Measurements from ENCODE around the gene SMCP. TPM values are rescaled to one million over a fixed set of nuclear protein-coding genes. Genes with fewer than 3 reads are reported as not detected.

The SMCP gene
- total RNA-seq, 1 donor from 2014 or later, result not detected

DNA sequence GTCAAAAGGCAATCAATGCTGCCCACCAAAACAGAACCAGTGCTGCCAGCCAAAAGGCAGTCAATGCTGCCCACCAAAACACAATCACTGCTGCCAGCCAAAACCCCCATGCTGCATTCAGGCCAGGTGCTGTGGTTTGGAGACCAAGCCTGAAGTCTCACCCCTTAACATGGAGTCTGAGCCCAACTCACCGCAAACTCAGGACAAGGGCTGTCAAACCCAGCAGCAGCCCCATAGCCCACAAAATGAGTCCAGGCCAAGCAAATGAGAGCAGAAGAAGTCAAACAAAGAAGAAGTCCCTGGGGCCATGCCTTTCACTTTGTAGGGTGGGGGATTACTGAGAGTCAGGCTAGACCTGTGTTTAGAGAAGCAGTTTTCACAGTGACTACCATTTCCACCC, 6.4 kb downstream of the SMCP start:
- H3K36me3 Mint-ChIP-seq (ENCODE audit: unreplicated experiment), result no peaks in the 10 kb centered on the region
- TF ChIP-seq, protein P1, sequence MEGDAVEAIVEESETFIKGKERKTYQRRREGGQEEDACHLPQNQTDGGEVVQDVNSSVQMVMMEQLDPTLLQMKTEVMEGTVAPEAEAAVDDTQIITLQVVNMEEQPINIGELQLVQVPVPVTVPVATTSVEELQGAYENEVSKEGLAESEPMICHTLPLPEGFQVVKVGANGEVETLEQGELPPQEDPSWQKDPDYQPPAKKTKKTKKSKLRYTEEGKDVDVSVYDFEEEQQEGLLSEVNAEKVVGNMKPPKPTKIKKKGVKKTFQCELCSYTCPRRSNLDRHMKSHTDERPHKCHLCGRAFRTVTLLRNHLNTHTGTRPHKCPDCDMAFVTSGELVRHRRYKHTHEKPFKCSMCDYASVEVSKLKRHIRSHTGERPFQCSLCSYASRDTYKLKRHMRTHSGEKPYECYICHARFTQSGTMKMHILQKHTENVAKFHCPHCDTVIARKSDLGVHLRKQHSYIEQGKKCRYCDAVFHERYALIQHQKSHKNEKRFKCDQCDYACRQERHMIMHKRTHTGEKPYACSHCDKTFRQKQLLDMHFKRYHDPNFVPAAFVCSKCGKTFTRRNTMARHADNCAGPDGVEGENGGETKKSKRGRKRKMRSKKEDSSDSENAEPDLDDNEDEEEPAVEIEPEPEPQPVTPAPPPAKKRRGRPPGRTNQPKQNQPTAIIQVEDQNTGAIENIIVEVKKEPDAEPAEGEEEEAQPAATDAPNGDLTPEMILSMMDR (IDR thresholded peaks at IDR 0.05), result no peak
- H3K4me1 Mint-ChIP-seq (ENCODE audit: unreplicated experiment), result no peaks in the 10 kb centered on the region
- H3K9me3 Mint-ChIP-seq (ENCODE audit: unreplicated experiment), result no peaks in the 10 kb centered on the region
- no peak for DNase-seq (ENCODE audit: extremely low spot score, unreplicated experiment)
- no peak overlapping the region for H3K4me3 Mint-ChIP-seq (ENCODE audit: unreplicated experiment)
- H3K27ac Mint-ChIP-seq (ENCODE audit: unreplicated experiment), result no peak overlapping the region
- no peaks in the 10 kb centered on the region for H3K27me3 Mint-ChIP-seq (ENCODE audit: unreplicated experiment)

DNA sequence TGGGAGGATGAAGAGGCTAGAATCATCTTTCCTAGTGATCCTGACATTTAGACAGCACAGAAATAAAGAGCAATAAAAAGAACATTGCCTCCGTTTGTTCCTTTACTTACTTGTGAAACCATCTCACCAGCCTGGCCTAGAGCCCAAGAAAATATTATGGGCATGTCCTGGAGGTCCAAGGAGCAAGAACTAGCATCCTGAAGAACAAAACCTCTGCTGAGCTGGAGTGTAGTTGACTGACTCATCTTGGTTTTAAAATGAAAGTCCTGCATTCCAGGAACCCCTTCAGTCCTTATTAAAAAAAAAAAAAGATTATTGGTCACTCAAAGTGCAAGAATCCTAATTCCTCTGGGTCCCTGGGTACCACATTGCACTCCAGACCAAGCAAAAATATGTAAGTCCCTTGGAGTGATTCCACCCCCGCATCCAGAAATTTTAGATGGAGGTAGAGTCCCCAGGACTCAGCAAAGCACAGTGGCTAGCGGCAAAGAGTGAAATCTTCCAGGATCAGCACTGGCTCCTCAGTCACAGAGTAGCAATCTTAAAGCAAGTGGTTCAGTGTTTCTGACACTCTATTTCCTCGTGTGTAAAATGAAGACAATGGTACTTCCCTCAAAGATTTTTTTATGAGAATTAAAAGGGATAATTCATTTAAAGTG, 7.0 kb downstream of the SMCP start:
- TF ChIP-seq, protein P1 (IDR thresholded peaks at IDR 0.05), result no peak
- Mint-ChIP-seq H3K4me1 (ENCODE audit: unreplicated experiment) (no peaks in the 10 kb centered on the region), H3K36me3 (ENCODE audit: unreplicated experiment) (no peaks in the 10 kb centered on the region), H3K4me3 (ENCODE audit: unreplicated experiment) (no peak overlapping the region), H3K27me3 (ENCODE audit: unreplicated experiment) (no peaks in the 10 kb centered on the region), H3K27ac (ENCODE audit: unreplicated experiment) (no peak overlapping the region), H3K9me3 (ENCODE audit: unreplicated experiment) (no peaks in the 10 kb centered on the region)
- no peak for DNase-seq (ENCODE audit: extremely low spot score, unreplicated experiment)

DNA sequence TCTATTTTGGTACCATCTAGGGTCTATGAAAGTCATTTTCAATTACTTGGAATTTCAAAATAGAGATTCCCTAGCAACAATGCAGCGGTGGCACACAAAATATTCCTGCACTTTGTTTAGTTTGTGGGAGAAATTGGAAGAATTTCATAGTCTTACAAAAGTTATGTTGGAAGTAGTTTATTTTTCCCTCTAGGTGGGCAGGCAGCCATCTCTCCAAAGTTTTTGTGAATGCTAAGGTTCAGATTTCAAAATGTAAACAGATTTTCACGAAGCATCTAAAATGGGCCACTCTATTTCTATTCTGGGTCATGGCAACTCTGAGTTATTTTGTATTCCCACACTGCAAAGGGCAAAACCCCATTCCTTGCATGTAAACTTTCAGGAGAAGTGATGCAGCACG, 8.0 kb downstream of the SMCP start:
- TF ChIP-seq, protein P1 (IDR thresholded peaks at IDR 0.05), result no peak
- Mint-ChIP-seq H3K9me3 (ENCODE audit: unreplicated experiment) (no peaks in the 10 kb centered on the region), H3K27ac (ENCODE audit: unreplicated experiment) (no peak overlapping the region), H3K4me1 (ENCODE audit: unreplicated experiment) (no peaks in the 10 kb centered on the region), H3K36me3 (ENCODE audit: unreplicated experiment) (no peaks in the 10 kb centered on the region), H3K27me3 (ENCODE audit: unreplicated experiment) (no peaks in the 10 kb centered on the region), H3K4me3 (ENCODE audit: unreplicated experiment) (no peak overlapping the region)
- no peak for DNase-seq (ENCODE audit: extremely low spot score, unreplicated experiment)

DNA sequence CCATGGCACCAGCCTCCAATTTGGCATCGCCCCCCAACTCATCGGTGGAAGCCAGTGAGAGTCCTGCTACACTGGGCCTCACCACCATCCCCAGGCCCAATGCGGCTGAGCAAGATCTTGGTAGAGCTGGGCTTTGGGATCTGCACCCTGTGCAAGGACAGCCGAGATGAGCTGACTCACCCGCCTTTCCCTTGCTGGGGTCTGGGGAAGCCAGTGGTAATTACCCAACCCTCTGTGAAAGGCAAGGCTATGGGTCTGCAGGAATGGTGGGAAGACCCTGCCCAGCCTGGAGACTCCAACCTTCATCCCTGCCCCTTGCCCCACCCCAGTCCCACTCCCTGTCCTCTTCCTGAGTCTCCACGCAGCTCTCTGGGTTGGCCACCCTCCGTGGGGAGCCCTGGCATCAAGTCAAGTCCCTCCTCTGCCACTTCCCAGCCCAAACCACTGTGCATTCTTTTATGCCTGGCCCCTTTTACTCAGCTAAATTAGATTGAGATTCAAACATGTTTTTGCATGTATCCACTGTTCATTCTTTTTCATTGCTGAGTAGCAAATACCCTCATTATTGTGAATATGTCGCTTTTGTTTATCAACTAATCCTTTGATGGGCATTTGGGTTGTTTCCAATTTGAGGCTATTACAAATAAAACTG, 8.8 kb downstream of the SMCP start:
- TF ChIP-seq, protein P1 (IDR thresholded peaks at IDR 0.05), result no peak
- no peak overlapping the region for H3K27ac Mint-ChIP-seq (ENCODE audit: unreplicated experiment)
- H3K4me3 Mint-ChIP-seq (ENCODE audit: unreplicated experiment), result no peak overlapping the region
- no peaks in the 10 kb centered on the region for H3K4me1 Mint-ChIP-seq (ENCODE audit: unreplicated experiment)
- no peak for DNase-seq (ENCODE audit: extremely low spot score, unreplicated experiment)
- no peaks in the 10 kb centered on the region for H3K27me3 Mint-ChIP-seq (ENCODE audit: unreplicated experiment)
- H3K9me3 Mint-ChIP-seq (ENCODE audit: unreplicated experiment), result no peaks in the 10 kb centered on the region
- H3K36me3 Mint-ChIP-seq (ENCODE audit: unreplicated experiment), result no peaks in the 10 kb centered on the region

DNA sequence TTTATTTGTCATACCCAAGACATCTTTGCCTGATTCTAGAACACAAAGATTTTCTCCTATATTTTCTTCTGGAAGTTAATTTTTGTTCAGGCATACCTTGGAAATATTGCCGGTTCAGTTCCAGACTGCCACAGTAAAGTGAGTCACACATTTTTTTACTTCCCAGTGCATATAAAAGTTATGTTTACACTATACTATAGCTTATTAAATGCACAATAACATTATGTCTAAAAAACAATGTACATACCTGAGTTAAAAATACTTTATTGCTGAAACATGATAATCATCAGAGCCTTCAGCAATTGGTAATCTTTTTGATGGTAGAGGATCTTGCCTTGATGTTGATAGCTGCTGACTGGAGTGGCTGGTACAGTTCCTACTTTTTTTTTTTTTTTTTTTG, 10.0 kb downstream of the SMCP start:
- no peak overlapping the region for H3K4me3 Mint-ChIP-seq (ENCODE audit: unreplicated experiment)
- H3K36me3 Mint-ChIP-seq (ENCODE audit: unreplicated experiment), result no peaks in the 10 kb centered on the region
- no peaks in the 10 kb centered on the region for H3K9me3 Mint-ChIP-seq (ENCODE audit: unreplicated experiment)
- DNase-seq (ENCODE audit: extremely low spot score, unreplicated experiment), result no peak
- peaks cover 2% of the 10 kb centered on the region for H3K27me3 Mint-ChIP-seq (ENCODE audit: unreplicated experiment)
- TF ChIP-seq, protein P1 (IDR thresholded peaks at IDR 0.05), result no peak
- no peak overlapping the region for H3K27ac Mint-ChIP-seq (ENCODE audit: unreplicated experiment)
- no peaks in the 10 kb centered on the region for H3K4me1 Mint-ChIP-seq (ENCODE audit: unreplicated experiment)
